ENCODE data around the gene VWA8.

GRCh38 chr13:41579881-41580280 lies 381.0 kb downstream of the VWA8 start:
- TF ChIP-seq EP300 (IDR thresholded peaks at IDR 0.05) (no peak), CTCF (IDR thresholded peaks at IDR 0.05) (no peak)
